Gastroesophageal sphincter (tissue), 4 donors: Measurements from ENCODE around the gene TRAPPC4. TPM values are rescaled to one million over a fixed set of nuclear protein-coding genes. Genes with fewer than 3 reads are reported as not detected.
"Not testable (repeated sequence)": the region's sequence is repeated elsewhere in the genome, so short reads cannot be mapped to it uniquely, and the experiment has no call there.

Experiments used
- ATAC-seq: fragments of 150-250 bp; one replicate; pipeline ENCODE4 v1.9.1; 2016; ENCODE audit warnings: mild to moderate bottlenecking, moderate library complexity
- H3K27ac ChIP-seq, 4 donors: fragments of 200-600 bp; sonication (generic) in 3 of 4; 1 replicate in 3 of 4; 2 replicates in 1 of 4; pipeline ENCODE4 v1.5.1; 2016 to 2019
- H3K27me3 ChIP-seq: fragments of 200-600 bp; sonication (generic); one replicate; pipeline ENCODE4 v1.5.1; 2019
- H3K36me3 ChIP-seq, 2 donors: fragments of 200-600 bp; sonication (generic); one replicate each; pipeline ENCODE4 v1.5.1; 2019; ENCODE audit warnings: control low read depth in 1 of 2
- H3K4me1 ChIP-seq, 3 donors: fragments of 200-600 bp; sonication (generic); 1 replicate in 2 of 3; 2 replicates in 1 of 3; pipeline ENCODE4 v1.5.1; 2016 to 2019; ENCODE audit warnings: control low read depth in 2 of 3
- H3K4me3 ChIP-seq, 2 donors: fragments of 200-600 bp; sonication (generic); one replicate each; pipeline ENCODE4 v1.5.1; 2019; ENCODE audit warnings: mild to moderate bottlenecking in 1 of 2, moderate library complexity in 1 of 2
- H3K9me3 ChIP-seq, 3 donors: fragments of 200-600 bp; sonication (generic); one replicate each; pipeline ENCODE4 v1.5.1; 2017 to 2019; ENCODE audit warnings: control low read depth in 2 of 3
- EP300 ChIP-seq: sonication (generic); formaldehyde crosslinking; IDR thresholded peaks from one replicate; pipeline ENCODE4 v1.6.1; 2017; ENCODE audit warnings: antibody characterized with exemption, mild to moderate bottlenecking
- POLR2A ChIP-seq, 2 donors: fragments of 450-650 bp; IDR thresholded peaks; one replicate each; pipeline ENCODE4 v1.6.1; 2017; ENCODE audit warnings: antibody characterized with exemption in 2 of 2, mild to moderate bottlenecking in 2 of 2, moderate library complexity in 1 of 2
- POLR2AphosphoS5 ChIP-seq: sonication (generic); formaldehyde crosslinking; IDR thresholded peaks from one replicate; pipeline ENCODE4 v1.6.1; 2017; ENCODE audit warnings: antibody characterized with exemption
- WGBS, 2 donors: methylation state at CpG; one replicate each; pipeline ENCODE4 v1.1.5; 2018; ENCODE audit warnings: low coverage in 1 of 2; 5-methylcytosine and 5-hydroxymethylcytosine counted together
- total RNA-seq, 4 donors: library from RNA; depleted of rRNA; stranded (reverse); fragments of >200 nt; gene quantifications; one replicate each; pipeline ENCODE4 v1.1.0, GENCODE V29; 2016
- TF ChIP-seq, protein P1 (sequence below), 4 experiments: fragments of 200-600 bp in 2 of 4; fragments of 450-650 bp in 2 of 4; sonication (generic) in 1 of 4; IDR thresholded peaks; one replicate each; pipeline ENCODE4 v1.5.1; 2017 to 2019; ENCODE audit warnings: antibody characterized with exemption in 4 of 4, mild to moderate bottlenecking in 2 of 4, moderate library complexity in 2 of 4

The TRAPPC4 gene
- total RNA-seq, 4 donors from 2014 or later: 44.4 to 69.0 (median 52.1) TPM

GRCh38 chr11:119057000-119057769 is 38.6 kb downstream of the TRAPPC4 start, which contains the start of gene HYOU1:
Gene HYOU1 (minus strand): TSS chr11:119057205. CDS start chr11:119056160, 1,045 bp downstream.
- peak; percentile 99 for ATAC-seq

DNA sequence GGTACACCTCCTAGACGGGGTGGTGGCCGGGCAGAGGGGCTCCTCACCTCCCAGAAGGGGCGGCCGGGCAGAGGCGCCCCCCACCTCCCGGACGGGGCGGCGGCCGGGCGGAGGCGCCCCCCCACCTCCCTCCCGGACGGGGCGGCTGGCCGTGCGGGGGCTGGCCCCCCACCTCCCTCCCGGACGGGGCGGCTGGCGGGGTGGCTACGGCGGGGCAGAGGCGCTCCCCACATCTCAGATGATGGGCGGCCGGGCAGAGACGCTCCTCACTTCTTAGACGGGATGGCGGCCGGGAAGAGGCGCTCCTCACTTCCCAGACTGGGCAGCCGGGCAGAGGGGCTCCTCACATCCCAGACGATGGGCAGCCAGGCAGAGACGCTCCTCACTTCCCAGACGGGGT is 40.6 kb downstream of the TRAPPC4 start:
- ATAC-seq, H3K4me3 ChIP-seq, H3K27ac ChIP-seq, H3K9me3 ChIP-seq, H3K27me3 ChIP-seq: not testable (repeated sequence)
- no CpG with 5 or more reads among the region's 35 CpGs for WGBS, 2 donors
- peaks cover 0 to 39% (median 11%) of the 10 kb centered on the region in 3 donors for H3K4me1 ChIP-seq
- peaks cover 0 to 14% of the 10 kb centered on the region in 2 donors for H3K36me3 ChIP-seq

More at GRCh38 chr11:119057000-119057769, 38.6 kb downstream of the TRAPPC4 start, which contains the start of gene HYOU1:
- Histone ChIP-seq H3K27me3 (no peaks in the 10 kb centered on the region), H3K4me3 (peak within 1 kb of the TSS; percentile 61 to 95), H3K9me3 (no peaks in the 10 kb centered on the region), H3K27ac (peak within 1 kb of the TSS; percentile 85 to 98 (median 88)), H3K36me3 (peaks cover 0 to 33% of the 10 kb centered on the region in 2 donors), H3K4me1 (peaks cover 0 to 29% (median 11%) of the 10 kb centered on the region in 3 donors)
- TF ChIP-seq EP300 (no peak), POLR2AphosphoS5 (peak; percentile 65), POLR2A (IDR thresholded peaks at IDR 0.05) (peak; percentile 78 to 79)
- TF ChIP-seq, protein P1, sequence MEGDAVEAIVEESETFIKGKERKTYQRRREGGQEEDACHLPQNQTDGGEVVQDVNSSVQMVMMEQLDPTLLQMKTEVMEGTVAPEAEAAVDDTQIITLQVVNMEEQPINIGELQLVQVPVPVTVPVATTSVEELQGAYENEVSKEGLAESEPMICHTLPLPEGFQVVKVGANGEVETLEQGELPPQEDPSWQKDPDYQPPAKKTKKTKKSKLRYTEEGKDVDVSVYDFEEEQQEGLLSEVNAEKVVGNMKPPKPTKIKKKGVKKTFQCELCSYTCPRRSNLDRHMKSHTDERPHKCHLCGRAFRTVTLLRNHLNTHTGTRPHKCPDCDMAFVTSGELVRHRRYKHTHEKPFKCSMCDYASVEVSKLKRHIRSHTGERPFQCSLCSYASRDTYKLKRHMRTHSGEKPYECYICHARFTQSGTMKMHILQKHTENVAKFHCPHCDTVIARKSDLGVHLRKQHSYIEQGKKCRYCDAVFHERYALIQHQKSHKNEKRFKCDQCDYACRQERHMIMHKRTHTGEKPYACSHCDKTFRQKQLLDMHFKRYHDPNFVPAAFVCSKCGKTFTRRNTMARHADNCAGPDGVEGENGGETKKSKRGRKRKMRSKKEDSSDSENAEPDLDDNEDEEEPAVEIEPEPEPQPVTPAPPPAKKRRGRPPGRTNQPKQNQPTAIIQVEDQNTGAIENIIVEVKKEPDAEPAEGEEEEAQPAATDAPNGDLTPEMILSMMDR (IDR thresholded peaks at IDR 0.05): peak in 2 of 4 experiments; percentile 48 to 57
- 0% methylated on average over 5 of the region's 79 CpGs; no CpG with 5 or more reads in 1 of the 2 donors for WGBS, 2 donors

DNA sequence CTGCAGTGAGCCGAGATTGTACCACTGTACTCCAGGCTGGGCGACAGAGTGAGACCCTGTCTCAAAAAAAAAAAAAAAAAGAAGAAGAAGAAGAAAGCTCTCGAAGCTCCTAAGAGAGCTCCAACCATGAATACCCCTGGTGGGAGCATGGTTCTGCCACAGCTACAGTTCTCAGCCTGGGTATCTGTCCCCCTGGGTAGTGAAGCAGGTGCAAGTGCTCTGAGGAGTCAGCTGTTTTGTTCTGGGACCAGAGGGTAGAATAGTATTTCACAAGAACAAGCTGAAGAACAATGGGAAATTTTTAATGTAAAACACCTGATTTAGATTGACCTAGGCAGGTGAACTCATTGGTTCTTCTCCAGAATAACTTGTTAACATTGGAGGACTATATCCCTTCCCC is 42.7 kb downstream of the TRAPPC4 start:
- Histone ChIP-seq H3K36me3 (no peaks in the 10 kb centered on the region), H3K4me1 (peaks cover 0 to 30% (median 11%) of the 10 kb centered on the region in 3 donors), H3K4me3 (no peak overlapping the region), H3K9me3 (no peaks in the 10 kb centered on the region), H3K27ac (no peak overlapping the region), H3K27me3 (no peaks in the 10 kb centered on the region)
- 70% methylated on average over 1 of the region's 3 CpGs; no CpG with 5 or more reads in 1 of the 2 donors for WGBS, 2 donors
- no peak for ATAC-seq
- TF ChIP-seq POLR2A (IDR thresholded peaks at IDR 0.05) (no peak), POLR2AphosphoS5 (no peak), EP300 (no peak)
- TF ChIP-seq, protein P1 (IDR thresholded peaks at IDR 0.05): no peak

DNA sequence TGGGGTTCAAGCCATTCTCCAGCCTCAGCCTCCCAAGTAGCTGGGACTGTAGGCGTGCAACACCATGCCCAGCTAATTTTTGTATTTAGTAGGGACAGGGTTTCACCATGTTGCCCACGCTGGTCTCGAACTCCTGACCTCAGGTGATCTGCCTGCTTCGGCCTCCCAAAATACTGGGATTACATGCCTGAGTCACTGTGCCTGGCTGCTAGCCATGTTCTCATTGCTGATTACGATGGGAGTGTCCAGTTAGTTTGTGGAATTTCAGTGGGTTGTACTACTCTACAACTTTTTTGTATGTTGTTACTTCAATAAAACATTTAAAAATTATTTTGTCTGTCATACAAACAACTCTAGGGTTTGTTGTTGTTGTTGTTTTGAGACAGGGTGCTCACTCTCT is 44.2 kb downstream of the TRAPPC4 start:
- no peaks in the 10 kb centered on the region for H3K9me3 ChIP-seq
- no peak overlapping the region for H3K4me3 ChIP-seq
- 38 to 66% methylated on average over 3 to 5 of the region's 5 CpGs for WGBS, 2 donors
- ATAC-seq: no peak
- H3K27ac ChIP-seq: peak overlapping the region in 3 of 4 donors; percentile 18 to 20 (median 20)
- no peaks in the 10 kb centered on the region for H3K36me3 ChIP-seq
- no peak for TF ChIP-seq EP300
- TF ChIP-seq, protein P1 (IDR thresholded peaks at IDR 0.05): no peak
- TF ChIP-seq POLR2AphosphoS5: no peak
- TF ChIP-seq POLR2A (IDR thresholded peaks at IDR 0.05): no peak
- H3K27me3 ChIP-seq: no peaks in the 10 kb centered on the region
- peaks cover 0 to 33% (median 7%) of the 10 kb centered on the region in 3 donors for H3K4me1 ChIP-seq

DNA sequence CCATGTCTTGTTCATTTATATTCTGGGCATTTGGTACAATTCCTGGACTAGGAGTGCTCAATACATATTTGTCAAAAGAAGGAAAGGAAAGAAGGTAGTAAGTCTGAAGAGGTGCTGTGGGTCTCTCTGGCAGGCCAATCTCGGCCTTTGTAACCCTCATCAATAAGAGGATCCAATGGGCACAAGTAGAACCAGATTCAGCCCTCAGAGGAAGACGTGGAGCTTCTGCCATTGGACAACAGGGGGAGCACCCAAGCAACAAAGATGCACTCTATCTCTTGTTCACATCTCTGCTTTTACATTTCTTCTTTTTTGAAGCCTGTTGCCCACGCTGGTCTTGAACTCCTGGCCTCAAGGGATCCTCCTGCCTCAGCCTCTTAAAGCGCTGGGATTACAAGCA is 46.8 kb downstream of the TRAPPC4 start:
- WGBS, 2 donors: 63 to 66% methylated on average over 4 of the region's 4 CpGs
- Histone ChIP-seq H3K4me3 (no peak overlapping the region), H3K4me1 (peaks cover 2 to 50% (median 14%) of the 10 kb centered on the region in 3 donors), H3K9me3 (no peaks in the 10 kb centered on the region), H3K27ac (no peak overlapping the region), H3K27me3 (no peaks in the 10 kb centered on the region), H3K36me3 (peaks cover 0 to 13% of the 10 kb centered on the region in 2 donors)
- TF ChIP-seq POLR2AphosphoS5: no peak
- TF ChIP-seq, protein P1 (IDR thresholded peaks at IDR 0.05): peak in 2 of 4 experiments; percentile 4 to 36
- no peak for ATAC-seq
